Right lobe of liver (tissue), 6 donors: ENCODE results near the gene ANO6. TPM values are rescaled to one million over a fixed set of nuclear protein-coding genes. Genes with fewer than 3 reads are reported as not detected.

Experiments used
- ATAC-seq, 4 donors: fragments of 200-7000 bp; cut with Tn5 transposase; one replicate each; pipeline ENCODE4 v1.9.1; 2020; ENCODE audit warnings: mild to moderate bottlenecking in 4 of 4, moderate library complexity in 4 of 4
- DNase-seq, 3 donors: peaks; one replicate each; pipeline ENCODE4 v3.0.0-alpha.2; 2020
- H3K27ac ChIP-seq, 3 donors: fragments of 200-600 bp; one replicate each; pipeline ENCODE4 v1.8.0; 2022
- H3K27me3 ChIP-seq, 2 donors: fragments of 200-600 bp; one replicate each; pipeline ENCODE4 v1.8.0; 2022
- H3K36me3 ChIP-seq, 4 donors: fragments of 200-600 bp; sonication (generic) in 1 of 4; one replicate each; pipeline versions ENCODE4 v1.5.1 to v1.8.0; 2017 to 2022; ENCODE audit warnings: control low read depth in 1 of 4
- H3K4me1 ChIP-seq, 4 donors: fragments of 200-600 bp; sonication (generic) in 1 of 4; one replicate each; pipeline versions ENCODE4 v1.5.1 to v1.8.0; 2017 to 2022; ENCODE audit warnings: control low read depth in 1 of 4
- H3K4me3 ChIP-seq, 3 donors: fragments of 200-600 bp; one replicate each; pipeline ENCODE4 v1.8.0; 2022
- H3K9me3 ChIP-seq, 4 donors: fragments of 200-600 bp; sonication (generic) in 1 of 4; one replicate each; pipeline versions ENCODE4 v1.5.1 to v1.8.0; 2017 to 2022; ENCODE audit warnings: control low read depth in 1 of 4
- POLR2A ChIP-seq: fragments of 450-650 bp; IDR thresholded peaks from one replicate; pipeline ENCODE4 v1.6.1; 2017; ENCODE audit warnings: antibody characterized with exemption, mild to moderate bottlenecking
- WGBS: methylation state at CpG from one replicate; pipeline ENCODE4 v1.1.6; 2018; ENCODE audit warnings: low coverage, low lambda C conversion rate; ENCODE audit not compliant: insufficient coverage; ENCODE audit errors: missing lambda C conversion rate; 5-methylcytosine and 5-hydroxymethylcytosine counted together
- intact Hi-C, 2 donors: fragments of 100-400 bp; cut with DNase I; formaldehyde crosslinking; loops; one replicate each; pipeline versions ENCODE4 v1.11.2 to v1.14.1; 2022
- total RNA-seq, 6 experiments: library from RNA; depleted of rRNA in 2 of 6; stranded (reverse); fragments of >200 nt in 2 of 6; fragmentation: NEBNext Ultra II Directional in 3 of 6; extraction: Animal tissue kit (Norgen Biotek cat#: 25700) in 3 of 6; gene quantifications; one replicate each; pipeline versions ENCODE4 v1.1.0 to v1.2.4, GENCODE V29; 2016 to 2023
- TF ChIP-seq, protein P1 (sequence below), 4 donors: fragments of 200-600 bp in 3 of 4; fragments of 450-650 bp in 1 of 4; IDR thresholded peaks; one replicate each; pipeline versions ENCODE4 v1.5.1 to v1.8.0; 2016 to 2022; ENCODE audit warnings: antibody characterized with exemption in 4 of 4, mild to moderate bottlenecking in 2 of 4
- donor health status: DM: no; HTN: yes; CAD: no.
- donor health status: DM: no; HTN: no; CAD: no.
- donor health status: DM: no; HTN: no; CAD: no.
- donor health status: DM: no; HTN: yes; CAD: no.
- donor health status: DM: no; HTN: yes; CAD: no.

Gene ANO6
- total RNA-seq, 6 experiments from 2014 or later, result 41.8 to 78.5 (median 48.9) TPM

DNA sequence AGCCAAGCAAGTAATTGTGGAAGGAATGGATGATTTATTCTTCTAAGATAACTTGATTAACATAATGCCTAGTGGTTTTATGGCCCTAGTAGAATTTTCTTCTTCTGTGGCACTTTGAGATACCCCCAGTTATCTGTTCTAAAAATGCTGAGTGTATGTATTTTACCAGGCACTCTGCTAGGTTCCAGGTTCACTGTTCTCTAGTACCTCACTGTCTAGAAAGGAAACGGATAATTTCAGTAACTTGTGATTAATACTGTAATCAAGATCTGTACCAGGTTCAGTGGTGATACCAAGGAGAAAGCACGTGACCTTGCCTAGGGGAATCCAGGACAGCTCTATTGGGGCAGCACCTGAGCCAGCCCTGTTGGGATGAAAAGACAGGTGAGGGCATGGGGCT, 8.0 kb downstream of the ANO6 start:
- no peak overlapping the region for H3K27ac ChIP-seq
- no peaks in the 10 kb centered on the region for H3K9me3 ChIP-seq
- no peaks in the 10 kb centered on the region for H3K36me3 ChIP-seq
- intact Hi-C loops, result no loop called here
- DNase-seq (no peak), ATAC-seq (no peak)
- peaks cover 0 to 22% (median 9%) of the 10 kb centered on the region in 4 donors for H3K4me1 ChIP-seq
- H3K27me3 ChIP-seq, result no peaks in the 10 kb centered on the region
- whole genome bisulfite sequencing, result 63% methylated on average over 2 of the region's 2 CpGs
- H3K4me3 ChIP-seq, result no peak overlapping the region
- no peak for TF ChIP-seq POLR2A
- TF ChIP-seq, protein P1, sequence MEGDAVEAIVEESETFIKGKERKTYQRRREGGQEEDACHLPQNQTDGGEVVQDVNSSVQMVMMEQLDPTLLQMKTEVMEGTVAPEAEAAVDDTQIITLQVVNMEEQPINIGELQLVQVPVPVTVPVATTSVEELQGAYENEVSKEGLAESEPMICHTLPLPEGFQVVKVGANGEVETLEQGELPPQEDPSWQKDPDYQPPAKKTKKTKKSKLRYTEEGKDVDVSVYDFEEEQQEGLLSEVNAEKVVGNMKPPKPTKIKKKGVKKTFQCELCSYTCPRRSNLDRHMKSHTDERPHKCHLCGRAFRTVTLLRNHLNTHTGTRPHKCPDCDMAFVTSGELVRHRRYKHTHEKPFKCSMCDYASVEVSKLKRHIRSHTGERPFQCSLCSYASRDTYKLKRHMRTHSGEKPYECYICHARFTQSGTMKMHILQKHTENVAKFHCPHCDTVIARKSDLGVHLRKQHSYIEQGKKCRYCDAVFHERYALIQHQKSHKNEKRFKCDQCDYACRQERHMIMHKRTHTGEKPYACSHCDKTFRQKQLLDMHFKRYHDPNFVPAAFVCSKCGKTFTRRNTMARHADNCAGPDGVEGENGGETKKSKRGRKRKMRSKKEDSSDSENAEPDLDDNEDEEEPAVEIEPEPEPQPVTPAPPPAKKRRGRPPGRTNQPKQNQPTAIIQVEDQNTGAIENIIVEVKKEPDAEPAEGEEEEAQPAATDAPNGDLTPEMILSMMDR (IDR thresholded peaks at IDR 0.05), result no peak

DNA sequence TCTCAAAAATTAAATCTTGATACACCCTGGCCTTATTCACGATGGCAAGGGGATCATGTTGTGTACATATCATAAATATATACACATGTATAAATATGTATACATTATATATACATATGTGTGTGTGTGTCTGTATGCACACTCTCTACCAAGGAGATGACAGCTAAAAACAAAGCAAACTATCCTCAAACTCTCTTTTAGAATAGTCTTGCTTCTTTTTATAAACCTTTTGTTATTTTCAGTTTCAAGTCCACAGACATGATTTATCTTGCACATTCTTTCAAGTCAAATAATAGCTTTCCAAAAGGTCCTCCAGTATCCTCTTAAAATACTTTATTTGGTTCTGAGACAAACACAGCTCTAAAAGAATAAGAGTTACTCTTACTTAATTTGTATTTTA, 8.4 kb downstream of the ANO6 start:
- no peaks in the 10 kb centered on the region for H3K9me3 ChIP-seq
- WGBS, result 58% methylated on average over 1 of the region's 1 CpG
- no peak overlapping the region for H3K4me3 ChIP-seq
- no peak overlapping the region for H3K27ac ChIP-seq
- DNase-seq, result no peak
- intact Hi-C loops, result no loop called here
- no peaks in the 10 kb centered on the region for H3K36me3 ChIP-seq
- TF ChIP-seq, protein P1 (IDR thresholded peaks at IDR 0.05), result no peak
- TF ChIP-seq POLR2A, result no peak
- ATAC-seq, result no peak
- peaks cover 0 to 18% (median 7%) of the 10 kb centered on the region in 4 donors for H3K4me1 ChIP-seq
- no peaks in the 10 kb centered on the region for H3K27me3 ChIP-seq

DNA sequence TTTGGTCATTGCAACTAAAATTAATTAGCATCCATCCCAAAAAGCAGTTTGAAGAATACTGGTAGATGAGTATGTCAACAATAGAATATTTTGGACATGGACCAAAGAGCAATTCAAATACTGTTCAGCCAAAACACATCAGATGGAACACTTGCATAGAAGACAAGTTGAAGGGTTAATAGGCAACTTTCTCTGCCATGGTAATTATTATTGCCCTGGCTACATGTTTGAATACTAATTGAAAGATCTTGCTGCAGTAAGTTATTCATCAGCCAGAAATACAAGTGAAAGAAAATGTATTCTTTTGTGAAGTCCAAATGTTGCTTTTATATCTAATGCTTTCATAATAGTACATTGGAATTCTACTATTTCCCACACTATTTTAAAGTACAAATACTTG, 10.1 kb downstream of the ANO6 start:
- intact Hi-C loops, result no loop called here
- Histone ChIP-seq H3K4me3 (no peak overlapping the region), H3K27ac (no peak overlapping the region), H3K36me3 (no peaks in the 10 kb centered on the region), H3K4me1 (peaks cover 0 to 4% (median 0%) of the 10 kb centered on the region in 4 donors), H3K9me3 (no peaks in the 10 kb centered on the region), H3K27me3 (no peaks in the 10 kb centered on the region)
- TF ChIP-seq, protein P1 (IDR thresholded peaks at IDR 0.05), result no peak
- DNase-seq (no peak), ATAC-seq (no peak)

DNA sequence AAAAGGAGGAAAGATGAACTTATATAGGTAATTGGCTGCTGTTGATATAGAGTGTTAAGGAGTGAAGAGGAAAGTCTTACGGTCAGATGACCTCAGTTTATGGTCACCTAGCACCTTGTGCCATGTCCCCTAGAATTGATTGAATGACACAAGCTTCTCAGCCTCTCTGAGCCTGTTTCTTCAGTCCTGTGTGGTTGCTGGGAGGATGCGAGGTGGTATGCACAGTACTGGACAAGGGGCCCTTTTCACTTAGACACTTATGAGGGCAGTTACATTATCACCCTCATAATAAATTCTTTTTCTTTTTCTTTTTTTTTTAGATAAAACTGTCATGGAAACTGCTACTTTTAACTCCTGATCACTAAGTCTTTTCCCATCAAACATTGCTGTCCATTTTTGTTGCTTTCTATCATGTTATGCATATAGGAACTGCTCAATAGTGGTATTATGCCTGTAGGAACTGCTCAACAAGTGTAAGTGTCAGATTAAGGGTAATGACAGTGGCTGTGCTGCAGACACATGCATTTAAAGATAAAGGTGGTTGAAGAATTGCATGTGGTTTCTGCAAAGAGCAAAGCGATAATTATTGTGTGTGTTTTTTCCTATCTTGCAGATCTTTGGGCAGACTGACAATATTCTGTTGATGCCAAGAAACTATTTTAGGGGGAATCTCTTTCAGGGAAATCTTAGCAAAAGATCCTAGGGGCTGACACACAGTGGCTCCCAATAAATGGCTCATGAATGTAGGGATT, 11.6 kb downstream of the ANO6 start:
- WGBS, result 100% methylated on average over 3 of the region's 3 CpGs

More for the DNA sequence above, 11.6 kb downstream of the ANO6 start:
- peaks cover 0 to 10% (median 0%) of the 10 kb centered on the region in 4 donors for H3K4me1 ChIP-seq
- intact Hi-C loops, result no loop called here
- H3K27ac ChIP-seq, result no peak overlapping the region
- no peaks in the 10 kb centered on the region for H3K36me3 ChIP-seq
- TF ChIP-seq, protein P1 (IDR thresholded peaks at IDR 0.05), result no peak
- no peak for TF ChIP-seq POLR2A
- no peak for DNase-seq
- H3K9me3 ChIP-seq, result no peaks in the 10 kb centered on the region
- H3K27me3 ChIP-seq, result no peaks in the 10 kb centered on the region
- ATAC-seq, result no peak
- H3K4me3 ChIP-seq, result no peak overlapping the region
